Activated CD4-positive, CD25-positive, alpha-beta regulatory T cell treated with anti-CD3 and anti-CD28 coated beads, Interleukin-2, amount 50 U/mL, for 72 hours (primary cell): ENCODE measurements around the gene ADORA1.

ENCODE experiments used
- DNase-seq: peaks from one replicate; pipeline ENCODE4 v3.0.0; 2021

Gene ADORA1

DNA sequence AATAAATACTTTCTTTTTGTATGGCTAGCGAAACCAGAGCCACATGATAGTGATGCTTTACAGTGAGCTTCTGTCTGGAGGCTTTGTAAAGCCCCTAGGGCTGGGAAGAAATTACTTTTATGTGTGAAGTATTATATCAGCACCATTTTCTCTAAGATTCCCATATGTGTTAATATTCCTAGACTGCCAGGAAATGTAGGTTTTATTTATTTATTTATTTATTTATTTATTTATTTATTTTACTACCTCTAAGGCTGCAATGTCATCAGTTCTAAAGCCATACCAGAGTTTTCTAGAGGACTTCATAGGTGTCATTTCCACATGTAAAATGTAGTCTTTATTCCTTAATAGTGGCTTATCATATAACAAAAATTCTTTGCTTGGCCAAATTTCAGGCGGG lies 63.4 kb downstream of the ADORA1 start:
- DNase-seq, result no peak

DNA sequence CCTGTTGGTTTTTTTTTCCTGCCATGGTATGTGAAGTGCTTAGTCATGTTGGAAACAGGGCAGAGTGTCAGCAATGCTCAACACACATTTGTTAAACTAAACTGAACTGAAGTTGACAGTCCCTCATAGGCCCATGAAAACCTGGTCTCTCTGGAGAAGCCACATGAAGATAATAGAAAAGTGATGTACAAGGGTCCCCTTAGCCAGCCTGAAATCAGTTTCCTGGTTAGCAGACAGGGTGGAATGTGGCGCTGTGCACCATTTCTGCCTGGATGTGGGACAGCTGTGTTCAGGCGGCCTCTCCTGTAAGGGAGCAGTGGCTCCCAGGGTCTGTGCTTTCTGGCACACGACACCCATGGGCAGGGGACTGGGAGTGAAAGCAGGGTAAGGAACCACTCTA lies 68.8 kb downstream of the ADORA1 start:
- no peak for DNase-seq

DNA sequence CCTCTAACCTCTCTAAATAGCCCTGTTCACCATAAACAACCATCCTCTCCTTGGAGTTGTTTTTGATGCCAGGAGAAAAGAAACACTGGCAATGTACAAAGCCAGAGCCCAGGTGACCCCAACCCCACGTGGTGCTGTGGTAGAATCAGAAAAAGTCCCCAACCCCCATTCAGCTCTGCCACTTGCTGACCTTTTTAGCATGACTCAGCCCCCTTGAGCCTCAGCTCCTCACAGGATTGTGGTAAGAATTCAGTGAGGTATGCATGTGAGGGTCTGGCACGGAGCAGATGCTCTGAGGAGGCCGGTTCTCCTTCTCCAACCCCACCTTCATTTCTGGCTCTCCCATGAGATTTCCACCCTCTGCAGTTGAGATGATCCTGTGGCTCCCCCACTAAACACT lies 70.1 kb downstream of the ADORA1 start:
- DNase-seq, result no peak

DNA sequence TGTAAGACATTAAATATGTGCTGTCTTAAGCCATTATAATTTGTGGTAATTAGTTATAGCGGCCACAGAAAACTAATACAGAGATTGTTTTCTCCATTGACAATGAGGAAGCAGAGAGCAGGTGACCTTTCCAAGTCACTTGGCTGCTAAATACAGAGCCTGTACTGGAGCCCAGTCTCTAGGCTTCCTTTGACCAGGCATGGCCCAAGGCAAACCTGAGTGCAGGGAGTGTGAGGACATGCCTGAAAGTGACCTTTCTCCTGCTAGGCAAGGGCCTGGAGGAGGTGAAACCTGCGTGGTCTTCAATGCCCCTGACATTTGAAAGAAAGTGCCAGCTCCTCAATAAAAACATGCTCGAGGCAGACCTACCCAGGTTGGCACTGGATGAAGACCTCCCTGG lies 71.5 kb downstream of the ADORA1 start:
- no peak for DNase-seq

DNA sequence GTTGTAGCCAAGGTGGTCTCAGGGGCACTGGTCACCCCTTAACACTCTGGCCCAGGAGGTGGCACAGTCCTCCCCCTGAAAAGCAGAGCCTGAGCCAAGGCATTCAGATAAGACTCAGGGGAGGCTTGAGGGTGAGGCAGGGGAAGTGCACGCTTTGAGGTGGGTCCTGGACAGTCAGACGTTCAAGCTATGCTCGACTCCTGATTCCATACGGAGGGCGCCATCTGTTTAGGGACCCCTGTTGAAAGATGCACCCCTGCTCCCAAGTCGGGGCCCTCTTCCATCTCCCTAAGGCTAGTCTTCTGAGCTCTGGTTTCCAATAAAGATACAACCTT lies 71.9 kb downstream of the ADORA1 start:
- DNase-seq, result no peak

DNA sequence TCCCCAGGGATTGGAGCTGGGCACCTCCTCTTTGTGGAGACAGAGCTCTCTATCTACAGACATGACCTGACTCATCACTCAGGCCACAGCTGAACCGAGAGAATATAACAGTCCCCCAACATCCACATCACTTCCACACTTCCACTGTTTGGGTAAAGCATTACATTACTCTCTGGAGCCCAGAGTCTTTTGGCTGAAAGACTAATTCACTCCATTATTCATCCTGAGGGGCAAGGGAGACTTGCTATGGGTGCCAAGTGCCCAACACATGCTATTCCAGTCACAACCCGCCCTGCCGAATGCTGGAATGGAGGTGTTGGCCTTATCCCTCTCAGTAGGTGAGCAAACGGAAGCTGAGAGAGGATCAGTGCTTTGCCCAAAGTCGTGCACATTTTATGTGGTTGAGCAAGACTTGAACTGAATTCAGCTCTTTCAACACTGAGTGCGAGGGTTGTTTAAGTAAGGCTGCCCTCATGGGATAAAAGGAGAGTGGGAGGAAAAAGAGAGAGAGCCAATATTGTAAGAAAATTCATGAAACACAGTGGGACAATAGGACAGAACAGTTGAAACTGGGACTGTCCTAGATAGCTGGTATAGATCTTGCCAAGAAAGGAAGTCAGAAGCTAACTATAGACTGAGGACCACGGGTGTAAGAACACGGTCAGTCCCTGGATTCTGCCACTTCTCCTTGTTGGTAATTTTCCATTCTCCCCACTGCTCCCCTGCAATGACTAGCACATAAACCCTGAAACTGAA lies 72.5 kb downstream of the ADORA1 start:
- no peak for DNase-seq

DNA sequence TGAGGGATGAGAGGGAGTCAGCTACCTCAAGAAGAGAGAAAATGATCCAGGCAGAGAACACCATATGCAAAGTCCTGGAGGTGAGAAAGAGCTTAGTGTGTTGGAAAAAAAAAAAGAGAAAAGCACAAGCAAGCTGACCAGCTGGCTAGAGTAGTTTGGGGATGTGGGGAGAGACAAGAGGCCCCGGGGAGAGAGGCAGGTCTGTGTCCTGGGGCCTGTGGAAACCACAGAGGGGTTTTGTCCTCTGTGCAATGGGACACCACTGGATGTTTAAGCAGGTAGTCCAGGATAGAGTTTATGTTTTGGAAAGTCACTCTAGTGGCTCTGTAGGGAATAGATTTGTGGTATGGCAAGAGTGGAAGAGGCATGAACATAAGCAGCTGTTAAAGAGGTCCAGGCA lies 73.4 kb downstream of the ADORA1 start:
- no peak for DNase-seq

DNA sequence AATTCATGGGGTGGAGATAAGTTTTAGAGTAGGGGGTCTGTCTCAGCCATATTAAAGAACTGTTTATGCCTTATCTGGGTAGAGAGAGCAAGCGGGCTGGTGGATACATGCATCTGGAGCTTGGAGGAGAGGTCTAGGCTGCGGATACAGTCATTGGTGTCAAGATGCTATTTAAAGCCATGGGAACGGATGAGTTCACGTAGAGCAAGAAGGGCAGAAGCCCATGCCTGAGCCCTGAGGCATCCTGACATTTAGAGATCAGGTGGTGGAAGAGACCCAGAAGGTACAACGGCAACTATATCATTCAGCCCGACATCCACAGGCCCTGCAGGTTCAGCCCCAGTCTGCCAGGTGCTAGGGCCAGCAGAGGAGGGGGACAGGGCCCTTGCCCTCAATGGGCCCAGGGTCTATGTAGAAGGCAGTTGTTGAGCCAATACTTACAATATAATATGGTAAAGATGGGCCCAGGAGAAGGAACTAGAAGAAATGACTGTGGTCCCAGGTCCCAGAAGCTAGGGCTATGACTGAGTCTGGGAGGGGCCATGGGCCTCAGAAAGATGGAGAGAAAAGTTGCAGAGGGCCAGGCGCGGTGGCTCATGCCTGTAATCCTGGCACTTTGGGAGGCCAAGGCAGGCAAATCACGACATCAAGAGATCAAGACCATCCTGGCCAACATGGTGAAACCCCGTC lies 74.1 kb downstream of the ADORA1 start:
- DNase-seq, result no peak

DNA sequence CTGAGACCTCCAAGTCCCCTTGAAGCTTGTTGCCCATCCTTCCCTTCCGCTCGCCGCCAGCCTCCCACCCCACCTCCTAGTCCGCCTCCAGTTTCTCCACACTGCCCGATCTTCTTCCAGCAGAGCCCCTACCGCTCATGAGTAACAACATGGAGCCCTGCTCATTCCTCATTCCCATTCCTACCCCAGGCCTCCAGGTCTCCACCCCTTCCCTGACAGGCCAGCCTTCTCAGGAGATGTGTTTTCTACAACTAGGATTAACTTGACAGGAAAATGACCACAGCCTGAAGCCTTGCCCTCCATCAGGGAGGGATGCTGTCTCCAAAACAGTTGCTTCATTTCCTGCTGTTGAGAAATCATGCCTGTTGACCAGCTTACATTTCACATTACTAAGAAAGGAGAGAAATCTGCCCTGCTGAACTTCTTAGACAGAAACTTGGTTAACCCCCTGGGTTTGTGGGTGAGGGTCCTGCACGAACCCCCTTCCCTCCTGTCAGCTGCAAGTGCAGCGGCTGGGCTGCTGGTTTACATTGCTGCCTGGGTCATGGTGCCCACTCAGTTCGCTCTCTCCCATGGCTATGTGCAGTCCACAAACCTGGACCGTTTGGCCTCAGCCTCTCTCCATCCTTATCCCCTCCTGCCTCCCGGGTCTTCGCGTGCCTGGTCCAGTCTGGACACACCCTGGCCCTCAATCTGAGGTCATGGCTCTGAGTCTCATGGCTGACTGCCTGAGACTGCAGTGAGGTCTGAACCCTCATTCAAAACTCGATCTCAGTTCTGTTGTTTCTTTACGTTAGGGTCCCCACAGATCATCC lies 75.1 kb downstream of the ADORA1 start:
- no peak for DNase-seq

DNA sequence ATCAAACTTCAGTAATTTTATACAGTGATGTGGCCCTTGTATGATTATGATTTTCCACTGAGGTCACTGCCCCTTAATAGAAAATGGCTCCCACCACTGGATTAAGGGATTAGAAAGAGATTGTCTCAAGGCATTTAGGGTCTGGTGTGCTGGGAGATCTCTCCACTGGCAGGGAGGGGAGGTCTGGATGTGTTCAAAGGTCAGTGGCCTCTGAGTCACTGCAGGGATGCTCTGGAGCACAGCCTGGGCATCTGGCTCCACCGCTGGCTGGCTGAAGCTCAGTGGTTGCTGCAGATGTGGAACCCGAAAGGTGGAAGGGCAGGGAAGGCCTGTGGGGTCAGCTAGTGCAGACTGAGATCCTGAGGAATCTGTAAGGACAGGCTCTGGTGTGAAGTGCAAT lies 77.2 kb downstream of the ADORA1 start:
- no peak for DNase-seq

DNA sequence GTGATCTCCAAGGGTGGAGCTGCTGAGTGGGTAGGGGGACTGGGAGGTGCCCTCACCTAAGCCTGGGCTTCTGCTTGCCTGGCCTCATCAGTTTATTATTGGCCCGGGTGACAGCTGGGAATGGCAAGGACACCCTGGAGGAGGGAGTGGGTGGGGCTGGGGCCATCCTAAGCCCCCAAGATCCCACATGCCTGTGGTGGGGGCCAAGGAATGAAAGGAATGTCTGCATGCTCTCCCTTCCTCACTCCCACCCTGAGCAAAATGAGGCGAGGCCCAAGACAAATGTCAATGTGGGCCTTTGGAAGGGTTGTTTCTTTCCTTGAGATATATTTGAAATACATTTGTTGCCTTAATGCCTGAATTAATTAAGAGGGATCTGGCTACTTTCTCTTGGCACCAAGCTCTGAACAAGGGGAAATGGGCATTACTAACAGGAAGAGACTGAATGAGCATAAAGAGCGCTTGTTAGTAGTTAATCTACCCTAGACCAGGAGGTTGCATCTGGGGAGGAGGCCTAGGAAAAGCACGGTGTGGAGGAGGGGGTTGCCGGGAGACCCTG lies 78.7 kb downstream of the ADORA1 start:
- DNase-seq, result no peak

DNA sequence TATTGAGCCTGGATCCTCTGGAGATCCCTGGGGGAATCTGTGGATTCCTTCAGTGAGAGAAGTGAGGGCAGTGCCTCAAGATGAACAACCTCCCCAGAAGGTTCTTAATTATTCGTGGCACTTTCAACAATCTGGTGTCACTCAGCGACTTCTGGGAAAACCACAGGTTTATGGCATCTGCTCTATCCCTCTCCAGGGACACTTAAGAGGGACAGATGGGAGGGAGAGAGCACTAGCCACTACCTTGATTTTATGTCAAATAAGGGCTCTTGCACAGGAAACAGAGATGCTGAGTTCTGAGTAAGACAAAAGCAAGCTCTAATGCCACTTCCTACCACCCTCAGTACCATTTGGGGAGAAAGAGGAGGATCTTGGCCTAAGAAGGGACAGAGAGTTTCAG lies 80.2 kb downstream of the ADORA1 start:
- DNase-seq, result no peak

DNA sequence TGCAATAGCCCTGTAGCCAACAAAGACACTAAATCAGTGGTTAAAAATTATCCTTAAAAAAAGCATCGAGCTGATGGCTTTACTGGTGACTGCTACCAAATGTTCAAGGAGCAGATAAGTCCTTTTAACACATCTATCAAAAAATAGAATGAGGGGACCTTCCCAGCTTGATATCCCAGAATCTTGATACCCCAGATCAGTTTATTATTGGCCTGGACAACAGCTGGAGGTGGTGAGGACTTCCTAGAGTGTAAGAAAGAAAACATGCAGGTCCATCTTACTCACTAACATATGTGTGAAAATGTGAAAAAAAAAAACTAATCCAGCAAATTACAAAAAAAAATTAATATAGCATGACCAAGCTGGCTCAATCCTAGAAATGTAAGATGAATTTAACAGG lies 80.7 kb downstream of the ADORA1 start:
- DNase-seq, result no peak

DNA sequence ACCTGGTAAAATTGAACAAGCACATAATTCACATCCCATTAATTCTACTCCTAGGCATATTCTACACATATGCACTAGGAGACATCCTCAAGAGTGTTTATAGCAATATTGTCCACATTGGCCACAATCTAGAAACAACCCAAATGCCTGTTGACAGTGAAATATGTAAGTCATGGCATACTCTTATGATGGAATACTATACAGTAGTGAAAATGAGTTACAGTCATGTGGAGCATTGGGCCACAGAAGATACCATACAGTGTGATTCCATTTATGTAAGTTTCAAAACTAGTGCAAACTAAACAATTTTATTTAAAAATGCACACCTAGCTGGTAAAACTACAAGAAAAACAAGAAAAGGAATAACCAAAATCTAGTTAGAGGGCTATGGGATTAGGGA lies 82.8 kb downstream of the ADORA1 start:
- no peak for DNase-seq

DNA sequence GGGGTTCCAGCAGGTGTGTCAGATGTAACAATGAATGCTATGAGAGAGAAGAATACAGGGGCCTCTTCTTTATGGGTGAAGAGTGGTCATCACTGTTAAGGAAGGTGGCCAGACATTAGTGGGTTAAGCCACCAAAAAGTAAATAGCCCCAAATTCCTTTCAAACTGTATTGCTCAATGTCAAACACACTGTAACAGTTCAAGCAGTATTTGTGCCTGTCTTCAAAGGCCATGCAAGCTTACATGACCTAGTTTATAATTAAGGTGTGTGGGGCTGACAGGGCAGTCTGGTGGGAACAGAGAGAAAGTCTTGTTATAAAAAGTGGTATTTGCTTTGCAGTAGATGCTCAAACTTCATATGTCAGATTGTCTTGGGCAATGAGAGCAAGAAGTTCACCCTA lies 83.5 kb downstream of the ADORA1 start:
- DNase-seq, result no peak

DNA sequence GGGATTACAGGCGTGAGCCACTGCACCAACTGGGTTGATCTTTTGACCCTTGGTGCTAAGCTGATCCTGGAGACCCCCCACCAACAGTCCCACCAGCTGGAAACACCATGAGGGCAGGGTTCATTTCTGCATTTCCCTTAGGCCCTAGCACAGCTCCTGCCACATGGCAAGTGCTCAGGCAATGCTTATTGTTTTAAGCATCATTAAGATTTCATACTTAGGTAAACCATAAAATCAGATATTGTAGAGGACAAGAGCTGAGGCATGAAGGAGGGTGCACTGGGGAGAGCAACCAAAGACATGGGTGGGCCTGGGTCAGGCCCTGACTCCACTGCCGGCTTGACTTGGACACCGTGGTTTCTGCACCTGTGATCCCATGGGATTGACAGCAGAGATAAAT lies 84.3 kb downstream of the ADORA1 start:
- no peak for DNase-seq

DNA sequence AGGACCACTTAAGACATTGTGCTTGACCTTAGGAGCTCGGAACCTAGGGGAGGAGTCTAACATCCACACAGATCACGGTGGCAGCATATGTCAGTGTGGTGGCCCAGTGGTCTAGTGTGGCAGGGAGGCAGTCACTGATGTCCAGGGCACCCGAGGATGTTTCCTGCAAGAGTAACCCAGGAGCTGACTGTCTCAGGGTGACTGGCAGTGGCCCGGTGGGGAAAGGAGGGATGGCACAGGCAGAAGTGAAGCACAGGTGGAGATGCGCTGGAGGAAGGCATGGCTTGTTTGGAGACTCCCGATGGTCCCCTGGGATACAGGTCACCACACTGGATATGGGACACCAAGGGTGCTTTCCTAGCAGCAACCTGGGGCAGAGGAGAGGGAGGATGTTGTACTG lies 85.6 kb downstream of the ADORA1 start:
- no peak for DNase-seq

DNA sequence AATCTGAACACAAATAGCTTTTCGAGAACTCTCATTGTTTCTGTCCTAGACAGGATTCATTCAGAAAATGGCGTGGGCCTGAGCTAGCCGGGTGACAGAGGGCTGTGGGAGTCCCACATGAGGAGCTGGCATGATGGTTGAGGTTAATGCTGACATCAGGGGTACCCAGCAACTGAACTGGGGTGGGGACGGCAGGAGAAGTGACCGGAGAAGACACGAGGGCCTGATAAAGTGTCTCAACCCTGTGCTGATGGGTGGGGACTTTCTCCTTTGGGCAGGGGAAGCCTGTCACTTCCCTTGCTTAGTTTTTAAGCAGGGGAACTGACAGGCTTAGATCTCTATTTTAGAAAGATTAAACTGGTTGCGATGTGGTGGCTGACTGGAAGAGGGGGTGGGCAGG lies 87.3 kb downstream of the ADORA1 start:
- DNase-seq, result no peak

DNA sequence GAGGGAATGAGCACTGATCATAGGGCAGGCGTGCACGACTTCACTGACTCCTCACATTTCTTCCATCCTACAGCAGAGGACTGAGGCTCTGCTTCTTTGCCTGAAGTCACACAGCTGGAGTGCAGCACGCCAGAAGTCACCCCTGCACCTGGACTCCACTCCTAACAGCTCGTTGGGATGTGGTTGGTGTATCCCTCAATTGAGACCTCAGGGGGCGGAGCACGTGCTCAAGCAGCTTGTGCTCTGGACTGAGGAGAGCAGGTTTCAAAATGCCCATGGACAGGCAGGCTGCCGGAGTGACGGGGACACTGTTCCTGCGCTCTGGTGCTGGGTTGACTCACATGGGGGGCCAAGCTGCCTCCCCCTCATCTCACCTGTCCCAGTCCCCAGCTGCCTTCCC lies 88.0 kb downstream of the ADORA1 start:
- DNase-seq, result no peak

DNA sequence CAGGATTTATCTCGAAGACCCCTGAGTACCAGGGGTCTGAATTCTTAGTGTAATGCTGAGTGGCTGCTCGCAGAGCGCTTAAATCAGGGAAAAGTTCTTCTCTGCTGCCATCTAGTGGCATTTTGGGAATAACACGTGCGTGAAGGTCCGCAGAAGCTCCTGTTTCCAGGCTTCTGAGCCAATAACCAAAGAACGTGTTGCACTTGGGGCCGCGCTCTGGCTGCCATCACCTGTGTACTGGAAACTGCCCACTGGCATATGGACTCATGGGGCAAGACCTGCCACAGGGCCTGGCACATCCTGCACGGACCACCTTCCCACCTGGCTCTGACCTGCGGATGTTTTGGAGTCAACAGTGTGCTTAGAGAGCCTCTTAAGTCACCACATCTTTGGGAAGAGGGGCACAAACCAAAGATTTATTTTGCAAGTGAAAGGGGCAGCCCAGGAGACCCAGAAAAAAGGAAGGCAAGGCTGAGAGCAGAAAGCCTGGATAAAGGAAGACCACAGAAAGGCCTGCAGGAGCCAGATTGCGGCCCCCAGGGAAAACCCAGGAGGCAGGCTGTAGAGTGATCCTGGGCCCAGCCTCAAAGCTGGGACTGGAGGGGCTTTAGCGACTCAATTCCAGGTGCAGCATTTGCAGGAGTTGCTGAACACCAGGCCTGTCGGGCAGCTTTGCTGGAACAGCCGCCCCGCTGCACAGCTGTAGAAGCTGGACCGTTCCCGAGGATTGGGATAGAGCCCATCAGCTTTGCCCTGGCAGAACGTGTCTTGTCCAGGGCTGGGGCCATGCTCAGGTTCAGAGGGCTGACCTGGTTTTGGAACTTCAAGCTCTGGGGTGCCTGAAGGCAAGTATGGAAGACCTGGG lies 89.0 kb downstream of the ADORA1 start:
- peak; percentile 46 for DNase-seq
